HS-27A (cell line): Measurements from ENCODE around the gene BNIP2.
"Not testable (repeated sequence)": the region's sequence is repeated elsewhere in the genome, so short reads cannot be mapped to it uniquely, and the experiment has no call there.

Experiments
- DNase-seq: peaks from one replicate; pipeline ENCODE4 v3.0.0-alpha.2; 2012; ENCODE audit warnings: low read depth, missing footprints

Gene BNIP2

GRCh38 chr15:59688782-59689625 is at the start of gene BNIP2:
BNIP2 (minus strand) TSS chr15:59689320; CDS start chr15:59682457, 6,863 bp downstream.
- DNase-seq = peak; percentile 97

- no peak for DNase-seq
These were observed 49.6 kb upstream of the BNIP2 start for GRCh38 chr15:59738676-59739075.

GRCh38 chr15:59736181-59736580 is 47.1 kb upstream of the BNIP2 start:
- no peak for DNase-seq

GRCh38 chr15:59725151-59725486 is 36.0 kb upstream of the BNIP2 start:
- DNase-seq = no peak

- no peak for DNase-seq
These were observed 34.7 kb upstream of the BNIP2 start for GRCh38 chr15:59723687-59724346.

GRCh38 chr15:59722476-59722875 is 33.4 kb upstream of the BNIP2 start:
- DNase-seq = no peak

GRCh38 chr15:59722037-59722436 is 32.9 kb upstream of the BNIP2 start:
- no peak for DNase-seq

- DNase-seq = no peak
These were observed 32.3 kb upstream of the BNIP2 start for GRCh38 chr15:59721411-59721810.

GRCh38 chr15:59713177-59713576 is 24.1 kb upstream of the BNIP2 start:
- DNase-seq = no peak

- DNase-seq = no peak
These were observed 22.5 kb upstream of the BNIP2 start for GRCh38 chr15:59711451-59712243.

- DNase-seq = no peak
These were observed 18.5 kb upstream of the BNIP2 start for GRCh38 chr15:59707619-59708018.

GRCh38 chr15:59703979-59704796 is 15.1 kb upstream of the BNIP2 start:
- no peak for DNase-seq

- DNase-seq = no peak
These were observed 13.2 kb upstream of the BNIP2 start for GRCh38 chr15:59702351-59702750.

GRCh38 chr15:59701880-59702279 is 12.8 kb upstream of the BNIP2 start:
- no peak for DNase-seq

GRCh38 chr15:59699810-59700431 is 10.8 kb upstream of the BNIP2 start:
- DNase-seq = no peak

- not testable (repeated sequence) for DNase-seq
These were observed 8.9 kb upstream of the BNIP2 start for GRCh38 chr15:59698065-59698464.

GRCh38 chr15:59696332-59696731 is 7.2 kb upstream of the BNIP2 start:
- no peak for DNase-seq

- DNase-seq = no peak
These were observed 5.7 kb upstream of the BNIP2 start for GRCh38 chr15:59694779-59695178.

- no peak for DNase-seq
These were observed 2.2 kb upstream of the BNIP2 start for GRCh38 chr15:59691194-59691805.

- DNase-seq = no peak
These were observed 611 bp upstream of the BNIP2 start for GRCh38 chr15:59689626-59690236.

- DNase-seq = no peak
These were observed 718 bp downstream of the BNIP2 start for GRCh38 chr15:59688423-59688781.
